Adipose tissue (tissue), 3 donors: ENCODE results near the gene BCAP29. TPM values are rescaled to one million over a fixed set of nuclear protein-coding genes. Genes with fewer than 3 reads are reported as not detected.

Experiments used
- H3K27ac ChIP-seq: one replicate; pipeline ENCODE4 v1.5.1; 2013; ENCODE audit warnings: low read depth, low read length
- WGBS, 3 donors: extraction: QIAGEN DNeasy Blood & Tissue Kit; methylation state at CpG; one replicate each; pipeline ENCODE4 v1.1.7; 2013; 5-methylcytosine and 5-hydroxymethylcytosine counted together
- polyA plus RNA-seq, 3 donors: library from polyadenylated mRNA; stranded (reverse); fragments of 200-250 nt; gene quantifications; one replicate each; pipeline ENCODE4 v1.2.3, GENCODE V29; 2013
- donor health status: healthy with polysubstance abuse.
- donor health status: Bipolar disorder and iron deficiency.
- donor health status: healthy.

BCAP29 gene
- polyA plus RNA-seq, 3 donors = 22.2 to 54.4 (median 48.6) TPM

- peak overlapping the region; percentile 59 for H3K27ac ChIP-seq
- 21 to 46% (median 37%) methylated on average over 10 of the region's 10 CpGs for WGBS, 3 donors
Observed at GRCh38 chr7:107580716-107581383, 804 bp downstream of the BCAP29 start.

GRCh38 chr7:107581387-107582013 is 1.5 kb downstream of the BCAP29 start:
- H3K27ac ChIP-seq = no peak overlapping the region
- WGBS, 3 donors = 44 to 57% (median 55%) methylated on average over 5 of the region's 5 CpGs

GRCh38 chr7:107582875-107583274 is 2.8 kb downstream of the BCAP29 start:
- WGBS, 3 donors = 79 to 92% (median 87%) methylated on average over 2 of the region's 2 CpGs
- no peak overlapping the region for H3K27ac ChIP-seq

- no peak overlapping the region for H3K27ac ChIP-seq
- 82 to 88% (median 84%) methylated on average over 2 of the region's 2 CpGs for WGBS, 3 donors
Observed at GRCh38 chr7:107584716-107585115, 4.7 kb downstream of the BCAP29 start.

- 92 to 95% (median 94%) methylated on average over 5 of the region's 5 CpGs for WGBS, 3 donors
- H3K27ac ChIP-seq = no peak overlapping the region
Observed at GRCh38 chr7:107588529-107589130, 8.6 kb downstream of the BCAP29 start.

- 66 to 85% (median 85%) methylated on average over 3 of the region's 3 CpGs for WGBS, 3 donors
- H3K27ac ChIP-seq = no peak overlapping the region
Observed at GRCh38 chr7:107591421-107591820, 11.4 kb downstream of the BCAP29 start.

GRCh38 chr7:107592361-107593024 is 12.4 kb downstream of the BCAP29 start:
- H3K27ac ChIP-seq = no peak overlapping the region
- WGBS, 3 donors = 92 to 98% (median 93%) methylated on average over 5 of the region's 5 CpGs

- 47 to 100% (median 68%) methylated on average over 1 of the region's 1 CpG for WGBS, 3 donors
- no peak overlapping the region for H3K27ac ChIP-seq
Observed at GRCh38 chr7:107593025-107593410, 13.0 kb downstream of the BCAP29 start.

GRCh38 chr7:107594961-107595737 is 15.1 kb downstream of the BCAP29 start:
- peak overlapping the region; percentile 38 for H3K27ac ChIP-seq
- WGBS, 3 donors = 57 to 80% (median 64%) methylated on average over 4 of the region's 4 CpGs

GRCh38 chr7:107596881-107597581 is 17.0 kb downstream of the BCAP29 start:
- no peak overlapping the region for H3K27ac ChIP-seq

GRCh38 chr7:107597582-107597916 is 17.5 kb downstream of the BCAP29 start:
- H3K27ac ChIP-seq = no peak overlapping the region
- 92 to 95% (median 94%) methylated on average over 1 of the region's 1 CpG for WGBS, 3 donors

More at GRCh38 chr7:107596881-107597581, 17.0 kb downstream of the BCAP29 start:
- WGBS, 3 donors = 85 to 86% (median 85%) methylated on average over 5 of the region's 5 CpGs

- no peak overlapping the region for H3K27ac ChIP-seq
- 81 to 91% (median 84%) methylated on average over 4 of the region's 4 CpGs for WGBS, 3 donors
Observed at GRCh38 chr7:107597953-107598352, 17.9 kb downstream of the BCAP29 start.

GRCh38 chr7:107599262-107599661 is 19.2 kb downstream of the BCAP29 start:
- WGBS, 3 donors = 94 to 100% (median 100%) methylated on average over 1 of the region's 1 CpG
- H3K27ac ChIP-seq = no peak overlapping the region

- H3K27ac ChIP-seq = no peak overlapping the region
- WGBS, 3 donors = 93 to 97% (median 94%) methylated on average over 2 of the region's 2 CpGs
Observed at GRCh38 chr7:107600816-107601215, 20.8 kb downstream of the BCAP29 start.

- 95 to 98% (median 96%) methylated on average over 3 of the region's 3 CpGs for WGBS, 3 donors
- no peak overlapping the region for H3K27ac ChIP-seq
Observed at GRCh38 chr7:107605218-107605815, 25.3 kb downstream of the BCAP29 start.

- no peak overlapping the region for H3K27ac ChIP-seq
- 96 to 97% (median 97%) methylated on average over 1 of the region's 1 CpG for WGBS, 3 donors
Observed at GRCh38 chr7:107606303-107606702, 26.3 kb downstream of the BCAP29 start.

- H3K27ac ChIP-seq = no peak overlapping the region
Observed at GRCh38 chr7:107609811-107610261, 29.8 kb downstream of the BCAP29 start.

More at GRCh38 chr7:107609811-107610261, 29.8 kb downstream of the BCAP29 start:
- WGBS, 3 donors = 48 to 54% (median 52%) methylated on average over 4 of the region's 4 CpGs
